K562 (cell line): ENCODE data around the gene BMF. TPM values are rescaled to one million over a fixed set of nuclear protein-coding genes. Genes with fewer than 3 reads are reported as not detected.

Experiments
- BCOR ChIP-seq: fragments of 450-650 bp; IDR thresholded peaks from 2 replicates; pipeline ENCODE4 v1.6.1; 2016
- CHCHD3 ChIP-seq: fragments of 250-450 bp; sonication (Bioruptor Pico); IDR thresholded peaks from 2 replicates; pipeline ENCODE4 v2.1.2; 2022; ENCODE audit warnings: mild to moderate bottlenecking
- EP300 ChIP-seq: IDR thresholded peaks from 2 replicates; pipeline ENCODE4 v1.6.1; 2012; ENCODE audit warnings: low read length, improper control_type of control experiment
- FOSL1 ChIP-seq: fragments of 200-800 bp; sonication (Bioruptor generic); conservative IDR thresholded peaks from 2 replicates; pipeline ENCODE4 v1.6.1; 2016; ENCODE audit warnings: missing genetic modification characterization, missing compliant biosample characterization
- GTF2E2 ChIP-seq: fragments of 200-800 bp; sonication (Bioruptor generic); IDR thresholded peaks from 2 replicates; pipeline ENCODE4 v1.6.1; 2016; ENCODE audit warnings: missing genetic modification characterization, missing compliant biosample characterization
- KLF16 ChIP-seq: IDR thresholded peaks from 2 replicates; pipeline ENCODE4 v1.6.1; 2016; ENCODE audit warnings: antibody characterized with exemption
- LARP7 ChIP-seq: fragments of 450-650 bp; IDR thresholded peaks from 2 replicates; pipeline ENCODE4 v1.6.1; 2016
- MAZ ChIP-seq, 2 experiments: fragments of 450-650 bp in 1 of 2; sonication (generic) in 1 of 2; formaldehyde crosslinking; IDR thresholded peaks in 1 of 2; conservative IDR thresholded peaks in 1 of 2; 2 replicates each; pipeline versions ENCODE4 v1.4.0 to v1.5.0; 2020; ENCODE audit warnings: mild to moderate bottlenecking in 1 of 2, missing genetic modification reagents in 1 of 2
- NFATC3 ChIP-seq: fragments of 450-650 bp; IDR thresholded peaks from 2 replicates; pipeline ENCODE4 v1.6.1; 2017; ENCODE audit warnings: mild to moderate bottlenecking
- NFIC ChIP-seq: fragments of 450-650 bp; IDR thresholded peaks from 2 replicates; pipeline ENCODE4 v1.6.1; 2017; ENCODE audit warnings: mild to moderate bottlenecking, inconsistent platforms
- NKRF ChIP-seq: fragments of 450-650 bp; IDR thresholded peaks from 2 replicates; pipeline ENCODE4 v1.6.1; 2016; ENCODE audit warnings: borderline replicate concordance
- NR1H2 ChIP-seq: sonication (generic); formaldehyde crosslinking; IDR thresholded peaks from 2 replicates; pipeline ENCODE4 v1.4.0; 2020; ENCODE audit warnings: mild to moderate bottlenecking, missing genetic modification reagents
- POLR2AphosphoS2 ChIP-seq: IDR thresholded peaks from 2 replicates; pipeline ENCODE4 v1.6.1; 2012; ENCODE audit warnings: low read length, improper control_type of control experiment
- RBBP5 ChIP-seq: fragments of 200-600 bp; sonication (generic); IDR thresholded peaks from 2 replicates; pipeline ENCODE4 v1.6.1; 2012; ENCODE audit warnings: borderline replicate concordance, mild to moderate bottlenecking, low read length, control low read depth, inconsistent platforms; ENCODE audit not compliant: insufficient read depth, poor library complexity, severe bottlenecking
- RUNX1 ChIP-seq: sonication (generic); IDR thresholded peaks from 2 replicates; pipeline ENCODE4 v1.6.1; 2016; ENCODE audit warnings: antibody characterized with exemption, low read depth
- SMARCA5 ChIP-seq: fragments of 450-650 bp; IDR thresholded peaks from 2 replicates; pipeline ENCODE4 v1.6.1; 2016
- STAT5B ChIP-seq: fragments of 250-450 bp; sonication (Bioruptor Pico); IDR thresholded peaks from 2 replicates; pipeline ENCODE4 v1.8.0; 2021; ENCODE audit warnings: mild to moderate bottlenecking, inconsistent platforms
- ZBTB8A ChIP-seq: fragments of 450-650 bp; IDR thresholded peaks from 2 replicates; pipeline ENCODE4 v1.6.1; 2018; ENCODE audit warnings: mild to moderate bottlenecking, moderate library complexity; ENCODE audit not compliant: partially characterized antibody
- ZNF212 ChIP-seq: fragments of 450-650 bp; formaldehyde crosslinking; IDR thresholded peaks from 2 replicates; pipeline ENCODE4 v1.4.0; 2020; ENCODE audit warnings: mild to moderate bottlenecking
- ZNF232 ChIP-seq: sonication (generic); formaldehyde crosslinking; IDR thresholded peaks from 2 replicates; pipeline ENCODE4 v1.8.0; 2022; ENCODE audit warnings: mild to moderate bottlenecking, missing genetic modification reagents
- ZNF280A ChIP-seq: fragments of 450-650 bp; IDR thresholded peaks from 2 replicates; pipeline ENCODE4 v1.6.1; 2018; ENCODE audit warnings: mild to moderate bottlenecking, low read depth; ENCODE audit not compliant: partially characterized antibody
- ZNF3 ChIP-seq: fragments of 250-450 bp; sonication (Bioruptor Pico); IDR thresholded peaks from 2 replicates; pipeline ENCODE4 v1.5.0; 2021; ENCODE audit warnings: mild to moderate bottlenecking, moderate library complexity
- ZNF695 ChIP-seq: fragments of 450-650 bp; formaldehyde crosslinking; IDR thresholded peaks from 2 replicates; pipeline ENCODE4 v1.4.0; 2020; ENCODE audit warnings: mild to moderate bottlenecking, moderate library complexity
- ZNF77 ChIP-seq: fragments of 250-450 bp; sonication (Bioruptor Pico); IDR thresholded peaks from 2 replicates; pipeline ENCODE4 v1.5.0; 2020
- polyA plus RNA-seq, 8 experiments: library from polyadenylated mRNA; depleted of rRNA in 4 of 8; stranded (reverse) in 5 of 8; unstranded in 3 of 8; fragments of >200 nt; fragmentation: Nextera tagmentation in 2 of 8; fragmentation: Illumina TruSeq in 1 of 8; extraction: Ambion mirVana in 2 of 8; extraction: Trizol in 1 of 8; gene quantifications; 2 replicates each; pipeline versions ENCODE4 v1.2.1 to v1.2.3, GENCODE V29; 2011 to 2014; ENCODE audit warnings: inconsistent platforms in 1 of 8, missing spikeins in 1 of 8
- total RNA-seq, 7 experiments: library from RNA; depleted of rRNA in 6 of 7; stranded (reverse); fragments of >200 nt in 6 of 7; fragmentation: Illumina TruSeq in 2 of 7; extraction: Trizol in 2 of 7; gene quantifications; 2 replicates each; pipeline versions ENCODE4 v1.2.1 to v1.2.3, GENCODE V29; 2011 to 2021; ENCODE audit warnings: low replicate concordance in 1 of 7
- TF ChIP-seq, protein P1 (sequence below): fragments of 450-650 bp; formaldehyde crosslinking; IDR thresholded peaks from 2 replicates; pipeline ENCODE4 v1.4.0; 2022; ENCODE audit warnings: missing genetic modification characterization

The BMF gene
- total and polyA plus RNA-seq, 9 of the 15 experiments (the other 6 are each of a cell fraction or from before 2014, with no cell fraction given), result 0.25 to 0.91 (median 0.59) TPM; not detected in 2

GRCh38 chr15:40106203-40107161 lies 2.2 kb downstream of the BMF start (continued):
- TF ChIP-seq ZNF280A, result no peak
- no peak for TF ChIP-seq ZNF77 (CRISPR knock-in tag)
- TF ChIP-seq SMARCA5, result no peak
- no peak for TF ChIP-seq ZBTB8A
- no peak for TF ChIP-seq RBBP5
- no peak for TF ChIP-seq KLF16
- no peak for TF ChIP-seq NKRF
- TF ChIP-seq LARP7, result peak; percentile 89
- no peak for TF ChIP-seq ZNF212 (CRISPR knock-in tag)
- no peak for TF ChIP-seq EP300
- no peak for TF ChIP-seq ZNF232 (CRISPR knock-in tag)
- TF ChIP-seq GTF2E2 (tag), result no peak
- no peak for TF ChIP-seq NFATC3
- TF ChIP-seq, protein P1, sequence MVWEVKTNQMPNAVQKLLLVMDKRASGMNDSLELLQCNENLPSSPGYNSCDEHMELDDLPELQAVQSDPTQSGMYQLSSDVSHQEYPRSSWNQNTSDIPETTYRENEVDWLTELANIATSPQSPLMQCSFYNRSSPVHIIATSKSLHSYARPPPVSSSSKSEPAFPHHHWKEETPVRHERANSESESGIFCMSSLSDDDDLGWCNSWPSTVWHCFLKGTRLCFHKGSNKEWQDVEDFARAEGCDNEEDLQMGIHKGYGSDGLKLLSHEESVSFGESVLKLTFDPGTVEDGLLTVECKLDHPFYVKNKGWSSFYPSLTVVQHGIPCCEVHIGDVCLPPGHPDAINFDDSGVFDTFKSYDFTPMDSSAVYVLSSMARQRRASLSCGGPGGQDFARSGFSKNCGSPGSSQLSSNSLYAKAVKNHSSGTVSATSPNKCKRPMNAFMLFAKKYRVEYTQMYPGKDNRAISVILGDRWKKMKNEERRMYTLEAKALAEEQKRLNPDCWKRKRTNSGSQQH (CRISPR knock-in tag), result no peak
- TF ChIP-seq STAT5B (CRISPR knock-in tag), result no peak
- TF ChIP-seq MAZ (CRISPR knock-in tag; conservative IDR thresholded peaks at IDR 0.05 in 1 of 2, IDR thresholded peaks at IDR 0.05 in 1 of 2), result no peak
- TF ChIP-seq FOSL1, result peak; percentile 52
- TF ChIP-seq RUNX1, result no peak
- 0 out of 2 replicates have a peak, but pooled peaks have one; percentile 11 for TF ChIP-seq NFIC
- TF ChIP-seq CHCHD3, result no peak
- no peak for TF ChIP-seq ZNF3
- no peak for TF ChIP-seq ZNF695
- TF ChIP-seq POLR2AphosphoS2, result no peak
- TF ChIP-seq NR1H2, result no peak
- no peak for TF ChIP-seq BCOR
